ENCODE results near the gene ARMC3.
"Not testable (repeated sequence)": the region's sequence is repeated elsewhere in the genome, so short reads cannot be mapped to it uniquely, and the experiment has no call there.

ARMC3 gene

GRCh38 chr10:22925088-22925487 lies 2.8 kb upstream of the ARMC3 start:
- in situ Hi-C loops (cut with HindIII; ENCODE audit: low sequenced_read_pairs) = no loop called here

- in situ Hi-C loops (cut with HindIII; ENCODE audit: low sequenced_read_pairs) = no loop called here
Measured at GRCh38 chr10:22927166-22927565, 687 bp upstream of the ARMC3 start.

- in situ Hi-C loops (cut with HindIII; ENCODE audit: low sequenced_read_pairs) = not testable (repeated sequence)
Measured at GRCh38 chr10:22929053-22929452, 1.2 kb downstream of the ARMC3 start.

- in situ Hi-C loops (cut with HindIII; ENCODE audit: low sequenced_read_pairs) = no loop called here
Measured at GRCh38 chr10:22931948-22932347, 4.1 kb downstream of the ARMC3 start.

- in situ Hi-C loops (cut with HindIII; ENCODE audit: low sequenced_read_pairs) = no loop called here
Measured at GRCh38 chr10:22932626-22933370, 4.9 kb downstream of the ARMC3 start.

- in situ Hi-C loops (cut with HindIII; ENCODE audit: low sequenced_read_pairs) = no loop called here
Measured at GRCh38 chr10:22934726-22935125, 6.9 kb downstream of the ARMC3 start.

- in situ Hi-C loops (cut with HindIII; ENCODE audit: low sequenced_read_pairs) = no loop called here
Measured at GRCh38 chr10:22942437-22942836, 14.6 kb downstream of the ARMC3 start.

GRCh38 chr10:22945934-22946673 lies 18.3 kb downstream of the ARMC3 start:
- in situ Hi-C loops (cut with HindIII; ENCODE audit: low sequenced_read_pairs) = no loop called here

- in situ Hi-C loops (cut with HindIII; ENCODE audit: low sequenced_read_pairs) = no loop called here
Measured at GRCh38 chr10:22954970-22955369, 27.1 kb downstream of the ARMC3 start.

- in situ Hi-C loops (cut with HindIII; ENCODE audit: low sequenced_read_pairs) = no loop called here
Measured at GRCh38 chr10:22958338-22958737, 30.5 kb downstream of the ARMC3 start.

GRCh38 chr10:22959292-22959691 lies 31.4 kb downstream of the ARMC3 start:
- in situ Hi-C loops (cut with HindIII; ENCODE audit: low sequenced_read_pairs) = no loop called here

GRCh38 chr10:22959950-22960349 lies 32.1 kb downstream of the ARMC3 start:
- in situ Hi-C loops (cut with HindIII; ENCODE audit: low sequenced_read_pairs) = no loop called here

GRCh38 chr10:22962817-22963216 lies 35.0 kb downstream of the ARMC3 start:
- in situ Hi-C loops (cut with HindIII; ENCODE audit: low sequenced_read_pairs) = no loop called here

- in situ Hi-C loops (cut with HindIII; ENCODE audit: low sequenced_read_pairs) = no loop called here
Measured at GRCh38 chr10:22969704-22970103, 41.9 kb downstream of the ARMC3 start.

GRCh38 chr10:22976534-22976933 lies 48.7 kb downstream of the ARMC3 start:
- in situ Hi-C loops (cut with HindIII; ENCODE audit: low sequenced_read_pairs) = loop anchor here (25.0 kb wide), 2 partner anchors 414 to 739 kb away; no protein-coding TSS in a partner anchor

GRCh38 chr10:22977751-22978150 lies 49.9 kb downstream of the ARMC3 start:
- in situ Hi-C loops (cut with HindIII; ENCODE audit: low sequenced_read_pairs) = loop anchor here (25.0 kb wide), 2 partner anchors 415 to 740 kb away; no protein-coding TSS in a partner anchor

- in situ Hi-C loops (cut with HindIII; ENCODE audit: low sequenced_read_pairs) = loop anchor here (25.0 kb wide), 2 partner anchors 416 to 741 kb away; no protein-coding TSS in a partner anchor
Measured at GRCh38 chr10:22978287-22978686, 50.4 kb downstream of the ARMC3 start.

GRCh38 chr10:22978918-22979317 lies 51.1 kb downstream of the ARMC3 start:
- in situ Hi-C loops (cut with HindIII; ENCODE audit: low sequenced_read_pairs) = loop anchor here (25.0 kb wide), 2 partner anchors 417 to 742 kb away; no protein-coding TSS in a partner anchor

- in situ Hi-C loops (cut with HindIII; ENCODE audit: low sequenced_read_pairs) = loop anchor here (25.0 kb wide), 2 partner anchors 419 to 744 kb away; no protein-coding TSS in a partner anchor
Measured at GRCh38 chr10:22980822-22981221, 53.0 kb downstream of the ARMC3 start.

GRCh38 chr10:22984066-22984465 lies 56.2 kb downstream of the ARMC3 start:
- in situ Hi-C loops (cut with HindIII; ENCODE audit: low sequenced_read_pairs) = loop anchor here (25.0 kb wide), 2 partner anchors 422 to 747 kb away; no protein-coding TSS in a partner anchor

- in situ Hi-C loops (cut with HindIII; ENCODE audit: low sequenced_read_pairs) = loop anchor here (25.0 kb wide), 2 partner anchors 425 to 750 kb away; no protein-coding TSS in a partner anchor
Measured at GRCh38 chr10:22986771-22987542, 59.1 kb downstream of the ARMC3 start.

Data from DLD1 (cell line).